Measurements from ENCODE around the gene LENG8. TPM values are rescaled to one million over a fixed set of nuclear protein-coding genes. Genes with fewer than 3 reads are reported as not detected.
"Not testable (repeated sequence)": the region's sequence is repeated elsewhere in the genome, so short reads cannot be mapped to it uniquely, and the experiment has no call there.

Gene LENG8
- polyA plus RNA-seq, 6 donors from 2014 or later: 4.0 to 17.4 (median 8.6) TPM

GRCh38 chr19:54461613-54462012 is 12.6 kb downstream of the LENG8 start:
- Mint-ChIP-seq H3K4me1 (peaks cover 31 to 35% (median 32%) of the 10 kb centered on the region in 3 donors), H3K36me3 (peaks cover 0 to 14% of the 10 kb centered on the region in 2 donors), H3K4me3 (peak overlapping the region in 7 of 8 donors; percentile 26 to 81 (median 64)), H3K27ac (peak overlapping the region in 4 of 6 donors; percentile 16 to 91 (median 71)), H3K27me3 (no peaks in the 10 kb centered on the region), H3K9me3 (peaks cover 0 to 7% (median 4%) of the 10 kb centered on the region in 7 donors)
- no peak for ATAC-seq (ENCODE audit: low read depth in 2 of 2)
- no peak for DNase-seq

- peaks cover 0 to 14% of the 10 kb centered on the region in 2 donors for H3K36me3 Mint-ChIP-seq
- H3K27me3 Mint-ChIP-seq: no peaks in the 10 kb centered on the region
- H3K4me1 Mint-ChIP-seq: peaks cover 31 to 35% (median 32%) of the 10 kb centered on the region in 3 donors
- no peak for ATAC-seq (ENCODE audit: low read depth in 2 of 2)
- DNase-seq: no peak
- H3K4me3 Mint-ChIP-seq: peak overlapping the region; percentile 9 to 73 (median 50)
- H3K9me3 Mint-ChIP-seq: peaks cover 0 to 7% (median 4%) of the 10 kb centered on the region in 7 donors
- peak overlapping the region; percentile 16 to 91 (median 70) for H3K27ac Mint-ChIP-seq
These were observed 13.2 kb downstream of the LENG8 start for GRCh38 chr19:54462047-54462654.

DNA sequence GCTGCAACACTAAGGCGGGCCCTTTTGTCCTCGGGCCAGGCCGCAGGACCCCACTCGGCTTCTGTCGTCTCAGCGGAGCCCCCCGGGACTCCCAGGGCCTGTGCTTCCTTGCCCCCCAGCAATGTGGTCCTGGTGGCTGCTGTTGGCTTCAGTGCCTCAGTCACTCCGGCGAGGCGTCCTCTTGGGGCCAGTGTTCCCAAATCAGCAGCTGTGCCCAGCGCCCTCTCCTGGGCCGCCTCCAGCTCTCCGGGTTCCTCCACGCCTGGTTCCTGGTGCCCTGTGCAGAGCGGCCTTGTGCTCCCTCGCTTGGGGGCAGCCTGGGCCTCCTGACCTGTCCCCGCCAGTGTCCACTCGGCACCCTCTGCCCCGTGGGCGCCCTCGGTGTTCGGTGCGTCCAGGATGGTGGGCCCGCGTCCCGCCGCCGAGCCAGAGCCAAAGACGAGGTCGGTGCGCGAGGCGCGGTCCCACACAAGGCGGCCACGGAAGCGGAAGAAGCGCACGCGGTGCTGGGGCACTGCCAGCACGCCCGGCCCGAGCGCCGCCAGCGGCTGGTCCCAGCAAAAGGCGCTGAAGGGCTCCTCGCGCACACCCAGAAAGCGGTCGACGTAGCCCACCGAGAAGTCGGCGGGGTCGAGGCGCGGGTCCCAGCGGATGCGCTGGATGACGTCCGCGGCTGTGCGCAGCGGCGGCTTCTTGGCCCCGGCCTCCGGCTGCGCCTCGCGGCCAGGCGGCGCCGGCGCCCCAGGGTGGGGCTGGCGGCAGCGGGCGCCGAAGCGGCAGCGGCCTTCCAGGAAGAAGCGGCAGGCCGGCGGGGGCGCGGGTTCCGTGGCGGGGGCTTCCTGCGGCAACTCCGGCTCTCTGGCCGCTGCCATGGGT is 13.9 kb downstream of the LENG8 start:
- peaks cover 0 to 7% (median 4%) of the 10 kb centered on the region in 7 donors for H3K9me3 Mint-ChIP-seq
- DNase-seq: peak; percentile 67
- peak; percentile 26 to 39 for ATAC-seq (ENCODE audit: low read depth in 2 of 2)
- H3K27ac Mint-ChIP-seq: peak overlapping the region in 5 of 6 donors; percentile 3 to 97 (median 81)
- peaks cover 0 to 14% of the 10 kb centered on the region in 2 donors for H3K36me3 Mint-ChIP-seq
- peaks cover 31 to 35% (median 32%) of the 10 kb centered on the region in 3 donors for H3K4me1 Mint-ChIP-seq
- H3K27me3 Mint-ChIP-seq: no peaks in the 10 kb centered on the region
- H3K4me3 Mint-ChIP-seq: peak overlapping the region; percentile 35 to 92 (median 82)

- DNase-seq (peak; percentile 87), ATAC-seq (ENCODE audit: low read depth in 2 of 2) (peak; percentile 59 to 60)
- peak within 1 kb of the TSS; percentile 91 to 99 (median 97) for H3K27ac Mint-ChIP-seq
- H3K4me3 Mint-ChIP-seq: peak within 1 kb of the TSS; percentile 79 to 94 (median 90)
- peaks cover 3 to 6% (median 5%) of the 10 kb centered on the region in 3 donors for H3K27me3 Mint-ChIP-seq
- H3K9me3 Mint-ChIP-seq: peaks cover 0 to 7% (median 4%) of the 10 kb centered on the region in 7 donors
- peaks cover 0 to 8% of the 10 kb centered on the region in 2 donors for H3K36me3 Mint-ChIP-seq
- peaks cover 25 to 31% (median 28%) of the 10 kb centered on the region in 3 donors for H3K4me1 Mint-ChIP-seq
These were observed 14.6 kb downstream of the LENG8 start, which contains the start of gene LENG9 for GRCh38 chr19:54463531-54464043. TSS of gene LENG9 (minus strand) at chr19:54463778. CDS start at chr19:54463526, 252 bp downstream.

- Mint-ChIP-seq H3K9me3 (peaks cover 0 to 7% (median 4%) of the 10 kb centered on the region in 7 donors), H3K36me3 (peaks cover 0 to 2% of the 10 kb centered on the region in 2 donors), H3K4me3 (peak overlapping the region; percentile 79 to 94 (median 90)), H3K27me3 (peaks cover 5 to 12% (median 8%) of the 10 kb centered on the region in 3 donors), H3K27ac (peak overlapping the region; percentile 91 to 99 (median 97)), H3K4me1 (peaks cover 20 to 29% (median 22%) of the 10 kb centered on the region in 3 donors)
- ATAC-seq (ENCODE audit: low read depth in 2 of 2) (peak; percentile 60 to 64), DNase-seq (peak; percentile 81)
These were observed 15.1 kb downstream of the LENG8 start for GRCh38 chr19:54464044-54464629.

- peaks cover 10 to 19% (median 15%) of the 10 kb centered on the region in 3 donors for H3K27me3 Mint-ChIP-seq
- DNase-seq (peak; percentile 71), ATAC-seq (ENCODE audit: low read depth in 2 of 2) (peak; percentile 21 to 23)
- peak overlapping the region; percentile 91 to 99 (median 97) for H3K27ac Mint-ChIP-seq
- peak overlapping the region; percentile 79 to 94 (median 90) for H3K4me3 Mint-ChIP-seq
- H3K9me3 Mint-ChIP-seq: peaks cover 0 to 7% (median 4%) of the 10 kb centered on the region in 7 donors
- H3K36me3 Mint-ChIP-seq: no peaks in the 10 kb centered on the region
- H3K4me1 Mint-ChIP-seq: peaks cover 17 to 30% (median 21%) of the 10 kb centered on the region in 3 donors
These were observed 15.8 kb downstream of the LENG8 start for GRCh38 chr19:54464630-54465425.

- Mint-ChIP-seq H3K27ac (peak overlapping the region in 1 of 6 donors; percentile 76), H3K36me3 (no peaks in the 10 kb centered on the region), H3K27me3 (peaks cover 18 to 26% (median 22%) of the 10 kb centered on the region in 3 donors), H3K9me3 (peaks cover 0 to 7% (median 4%) of the 10 kb centered on the region in 7 donors), H3K4me3 (peak overlapping the region; percentile 55 to 88 (median 75)), H3K4me1 (peaks cover 24 to 37% (median 29%) of the 10 kb centered on the region in 3 donors)
- ATAC-seq (ENCODE audit: low read depth in 2 of 2) (no peak), DNase-seq (no peak)
These were observed 16.6 kb downstream of the LENG8 start for GRCh38 chr19:54465426-54466109.

DNA sequence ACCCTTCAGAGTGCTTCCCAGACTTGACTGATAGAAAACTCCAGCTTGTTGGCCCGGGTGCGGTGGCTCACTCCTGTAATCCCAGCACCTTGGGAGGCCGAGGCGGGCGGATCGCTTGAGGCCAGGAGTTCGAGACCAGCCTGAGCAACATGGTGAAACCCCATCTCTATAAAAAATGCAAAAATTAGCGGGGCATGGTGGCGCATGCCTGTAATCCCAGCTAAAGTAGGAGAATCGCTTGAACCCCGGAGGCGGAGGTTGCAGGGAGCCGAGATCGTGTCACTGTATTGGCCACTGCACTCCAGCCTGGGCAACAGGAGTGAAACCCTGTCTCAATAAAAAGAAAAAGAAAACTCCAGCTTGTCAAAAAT is 17.1 kb downstream of the LENG8 start:
- not testable (repeated sequence) for H3K36me3 Mint-ChIP-seq; H3K9me3 Mint-ChIP-seq; ATAC-seq (ENCODE audit: low read depth in 2 of 2); DNase-seq
- Mint-ChIP-seq H3K27me3 (peaks cover 23 to 31% (median 27%) of the 10 kb centered on the region in 3 donors), H3K27ac (peak overlapping the region in 1 of 6 donors; percentile 76), H3K4me1 (peaks cover 27 to 41% (median 34%) of the 10 kb centered on the region in 3 donors), H3K4me3 (peak overlapping the region in 7 of 8 donors; percentile 61 to 88 (median 69))

- peaks cover 27 to 33% (median 29%) of the 10 kb centered on the region in 3 donors for H3K4me1 Mint-ChIP-seq
- H3K9me3 Mint-ChIP-seq: no peaks in the 10 kb centered on the region
- no peak overlapping the region for H3K27ac Mint-ChIP-seq
- DNase-seq (no peak), ATAC-seq (ENCODE audit: low read depth in 2 of 2) (no peak)
- no peaks in the 10 kb centered on the region for H3K36me3 Mint-ChIP-seq
- H3K4me3 Mint-ChIP-seq: peak overlapping the region in 1 of 8 donors; percentile 39
- H3K27me3 Mint-ChIP-seq: peaks cover 34 to 52% (median 47%) of the 10 kb centered on the region in 3 donors
These were observed 20.5 kb downstream of the LENG8 start for GRCh38 chr19:54469496-54469934.

GRCh38 chr19:54470276-54470887 is 21.4 kb downstream of the LENG8 start:
- H3K4me1 Mint-ChIP-seq: peaks cover 23 to 31% (median 26%) of the 10 kb centered on the region in 3 donors
- H3K27ac Mint-ChIP-seq: peak overlapping the region in 1 of 6 donors; percentile 56
- H3K36me3 Mint-ChIP-seq: no peaks in the 10 kb centered on the region
- no peaks in the 10 kb centered on the region for H3K9me3 Mint-ChIP-seq
- peak overlapping the region in 5 of 8 donors; percentile 5 to 89 (median 43) for H3K4me3 Mint-ChIP-seq
- DNase-seq: no peak
- H3K27me3 Mint-ChIP-seq: peaks cover 39 to 58% (median 47%) of the 10 kb centered on the region in 3 donors
- ATAC-seq (ENCODE audit: low read depth in 2 of 2): no peak
